Activated T-cell treated with anti-CD3 and anti-CD28 coated beads, Interleukin-2, amount 50 U/mL, for 4 hours (primary cell): ENCODE measurements around the gene GGACT. TPM values are rescaled to one million over a fixed set of nuclear protein-coding genes. Genes with fewer than 3 reads are reported as not detected.

Source experiments
- ATAC-seq, 2 donors: fragments of 200-7000 bp; cut with Tn5 transposase; one replicate each; pipeline ENCODE4 v1.10.0; 2021
- DNase-seq: peaks from one replicate; pipeline ENCODE4 v3.0.0-alpha.2; 2020
- H3K27me3 Mint-ChIP-seq: one replicate; pipeline ENCODE4 v1.8.0; 2021; ENCODE audit warnings: low read depth, mixed read lengths
- H3K36me3 Mint-ChIP-seq: one replicate; pipeline ENCODE4 v1.8.0; 2022; ENCODE audit warnings: mixed read lengths; ENCODE audit not compliant: insufficient read depth
- H3K4me1 Mint-ChIP-seq: one replicate; pipeline ENCODE4 v1.8.0; 2021; ENCODE audit warnings: low read depth, mixed read lengths
- H3K4me3 Mint-ChIP-seq: one replicate; pipeline ENCODE4 v1.8.0; 2021; ENCODE audit warnings: mild to moderate bottlenecking, moderate library complexity, mixed read lengths
- H3K9me3 Mint-ChIP-seq: one replicate; pipeline ENCODE4 v1.8.0; 2021; ENCODE audit warnings: mixed read lengths
- total RNA-seq, 3 donors: library from RNA; stranded (reverse); gene quantifications; one replicate each; pipeline ENCODE4 v1.2.1, GENCODE V29; 2021

The GGACT gene
- total RNA-seq, 3 donors from 2014 or later = 2.9 to 4.1 (median 3.9) TPM

DNA sequence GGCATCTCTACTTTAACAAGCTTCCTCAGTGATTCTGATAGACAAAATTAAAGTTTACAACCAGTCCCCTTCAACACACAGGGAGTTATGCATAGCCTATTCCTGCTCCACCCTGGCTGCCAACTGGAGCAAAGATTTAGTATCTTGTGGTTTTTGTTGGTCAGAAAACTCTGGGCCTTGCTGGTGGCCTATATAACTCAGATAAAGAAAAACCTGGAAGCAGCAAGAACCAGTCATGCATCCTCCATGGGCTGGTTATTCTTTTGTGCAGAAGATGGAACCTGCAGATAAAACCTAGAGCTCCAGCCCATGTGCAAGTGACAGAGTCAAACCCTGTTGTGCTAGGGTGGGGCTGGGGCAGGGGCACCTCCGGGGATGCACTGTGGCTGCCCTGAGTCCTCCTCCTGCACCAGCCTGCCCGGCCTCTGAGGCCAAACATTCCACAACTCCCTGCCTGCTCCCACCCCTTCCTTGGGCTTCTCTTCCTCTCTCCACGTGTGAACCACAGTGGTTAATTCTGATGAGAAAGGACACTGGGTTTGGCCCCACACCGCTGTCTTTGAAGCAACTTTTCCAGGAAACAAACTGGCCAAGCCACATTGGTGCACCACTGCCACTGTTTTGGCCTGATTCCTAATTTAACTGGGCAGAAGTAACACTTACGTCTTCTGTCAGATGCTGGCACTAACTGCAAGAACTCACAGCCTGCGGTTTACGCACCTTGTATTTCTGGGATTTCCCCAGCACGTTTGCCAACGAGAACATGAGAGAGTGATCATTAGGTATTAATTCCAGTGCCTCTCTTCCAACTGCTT is 23.3 kb upstream of the GGACT start:
- no peak for ATAC-seq
- H3K36me3 Mint-ChIP-seq = peaks cover 13% of the 10 kb centered on the region
- H3K4me1 Mint-ChIP-seq = peaks cover 30% of the 10 kb centered on the region
- H3K27me3 Mint-ChIP-seq = no peaks in the 10 kb centered on the region
- H3K4me3 Mint-ChIP-seq = no peak overlapping the region
- H3K9me3 Mint-ChIP-seq = no peaks in the 10 kb centered on the region
- DNase-seq = no peak

DNA sequence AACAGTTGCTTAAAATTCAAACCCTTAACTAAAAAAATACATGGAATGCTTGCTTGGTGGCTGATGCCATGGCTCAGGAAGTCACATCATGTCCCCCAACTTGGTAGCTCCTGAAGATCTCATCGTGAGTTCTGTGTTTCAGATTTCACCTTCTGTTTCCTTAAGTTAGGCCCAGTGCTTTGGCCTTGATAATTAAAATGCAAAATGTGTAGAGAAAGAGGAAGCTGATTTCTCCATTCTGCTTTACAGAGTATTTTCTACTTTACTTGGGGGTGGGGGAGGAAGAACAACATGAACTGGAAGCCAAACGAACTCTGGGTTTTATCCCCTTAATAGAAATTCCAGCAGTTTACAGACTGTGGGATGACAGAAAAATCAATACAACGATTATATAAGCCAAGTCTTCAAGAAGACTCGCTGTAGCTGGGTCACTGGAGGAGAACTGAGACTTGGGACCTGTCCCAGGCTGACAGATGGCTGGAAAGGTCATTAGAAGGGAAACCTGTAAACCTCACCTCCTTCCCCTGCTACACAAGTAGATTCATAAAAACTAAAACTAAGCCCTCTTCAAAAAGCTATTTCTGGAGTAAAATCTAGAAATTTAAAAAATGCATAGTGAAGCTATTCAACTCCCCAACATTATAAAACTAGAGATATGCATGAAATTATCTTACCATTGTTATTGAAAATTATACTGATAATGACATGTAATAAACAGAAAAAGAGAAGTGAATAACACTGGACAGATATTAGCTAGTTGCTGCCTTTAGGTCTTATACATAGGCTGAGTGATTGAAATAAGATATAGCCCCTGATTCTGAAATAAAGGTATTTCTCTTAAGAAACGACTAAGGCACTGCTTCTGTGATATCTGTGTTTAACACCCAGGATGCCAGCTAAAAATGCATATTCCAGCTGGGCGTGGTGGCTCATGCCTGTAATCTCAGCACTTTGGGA is 22.1 kb upstream of the GGACT start:
- H3K4me1 Mint-ChIP-seq = peaks cover 28% of the 10 kb centered on the region
- no peak for ATAC-seq
- no peaks in the 10 kb centered on the region for H3K9me3 Mint-ChIP-seq
- H3K27me3 Mint-ChIP-seq = no peaks in the 10 kb centered on the region
- H3K4me3 Mint-ChIP-seq = no peak overlapping the region
- no peak for DNase-seq
- H3K36me3 Mint-ChIP-seq = peaks cover 11% of the 10 kb centered on the region

DNA sequence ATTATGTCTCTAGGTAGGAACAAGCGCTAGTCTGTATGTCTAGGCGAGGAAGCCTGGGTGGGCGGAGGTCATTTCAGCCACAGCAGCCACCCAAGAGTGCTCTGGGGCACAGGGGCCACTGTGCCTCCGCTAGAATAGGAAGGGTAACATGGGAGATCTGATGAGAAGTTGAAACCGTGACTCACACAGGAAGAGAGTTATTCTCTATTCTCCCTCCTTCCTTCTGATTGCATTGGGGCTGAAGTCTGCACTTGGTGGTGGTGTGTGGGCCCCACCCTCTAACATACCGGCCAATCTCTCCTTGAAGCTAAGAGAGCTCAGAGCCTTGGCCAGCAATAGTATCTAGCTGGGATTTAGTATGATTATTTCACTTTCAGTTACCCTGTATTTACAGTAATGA is 20.3 kb upstream of the GGACT start:
- no peaks in the 10 kb centered on the region for H3K27me3 Mint-ChIP-seq
- H3K36me3 Mint-ChIP-seq = peaks cover 14% of the 10 kb centered on the region
- H3K4me1 Mint-ChIP-seq = peaks cover 28% of the 10 kb centered on the region
- H3K9me3 Mint-ChIP-seq = no peaks in the 10 kb centered on the region
- ATAC-seq (peak; percentile 94 to 95), DNase-seq (no peak)
- H3K4me3 Mint-ChIP-seq = no peak overlapping the region

DNA sequence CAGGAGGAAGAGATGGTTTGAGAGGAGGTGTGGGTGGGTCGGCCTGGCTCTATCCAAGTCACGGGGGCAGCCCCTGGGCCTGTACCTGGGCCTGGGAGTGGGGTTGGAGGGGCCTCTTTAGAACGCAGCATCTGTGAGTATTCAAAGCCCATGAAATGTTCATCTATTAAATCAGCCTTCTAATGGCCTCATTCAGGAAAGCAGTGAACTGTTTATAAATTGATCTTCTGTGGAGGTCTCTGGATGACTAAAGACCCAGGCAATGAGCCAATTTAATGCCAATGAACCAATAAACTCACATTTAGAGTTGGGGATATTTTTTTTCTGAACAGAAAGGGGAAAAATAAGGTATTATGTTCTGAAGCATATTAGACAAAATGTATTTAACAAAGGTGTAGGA is 19.9 kb upstream of the GGACT start:
- Mint-ChIP-seq H3K9me3 (no peaks in the 10 kb centered on the region), H3K4me1 (peaks cover 28% of the 10 kb centered on the region), H3K27me3 (no peaks in the 10 kb centered on the region), H3K4me3 (no peak overlapping the region), H3K36me3 (peaks cover 17% of the 10 kb centered on the region)
- ATAC-seq (no peak), DNase-seq (no peak)

DNA sequence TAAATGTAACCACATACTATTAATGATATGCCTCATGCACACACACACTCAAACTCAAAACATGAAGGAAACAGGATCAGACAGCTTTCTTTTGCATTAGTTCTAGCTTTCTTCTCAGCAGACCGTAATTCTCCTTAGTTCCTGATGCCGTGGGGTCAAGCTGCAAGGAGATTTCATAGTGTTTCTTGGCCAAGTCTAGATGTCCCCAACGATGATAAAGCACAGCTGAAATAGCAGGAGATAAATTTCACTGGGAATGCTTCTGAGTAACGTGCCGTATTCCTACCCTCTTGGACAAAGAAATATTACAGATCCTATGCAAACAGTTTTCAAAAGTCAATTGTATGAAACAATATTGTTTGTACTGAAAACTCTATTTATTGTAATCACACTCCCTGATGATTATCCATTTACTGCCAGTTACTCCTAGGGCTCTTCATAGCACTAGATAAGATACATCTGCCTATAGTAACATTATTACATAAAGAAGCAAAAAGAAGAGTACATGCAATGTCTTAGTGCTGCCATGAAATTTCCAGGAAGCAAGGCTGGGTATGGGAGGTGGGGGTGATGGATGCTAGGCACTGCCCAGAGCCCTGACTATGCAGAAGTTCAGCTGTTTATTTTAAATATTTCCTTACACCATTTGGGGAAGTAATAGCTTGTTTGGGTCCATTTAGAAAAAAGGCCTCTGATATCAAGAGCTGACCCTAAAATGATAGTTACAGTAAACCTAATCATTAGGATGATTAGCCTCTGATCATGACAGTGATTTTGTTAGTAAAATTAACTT is 16.5 kb upstream of the GGACT start:
- H3K36me3 Mint-ChIP-seq = peaks cover 17% of the 10 kb centered on the region
- ATAC-seq (no peak), DNase-seq (no peak)
- no peaks in the 10 kb centered on the region for H3K27me3 Mint-ChIP-seq
- no peaks in the 10 kb centered on the region for H3K9me3 Mint-ChIP-seq
- no peak overlapping the region for H3K4me3 Mint-ChIP-seq
- peaks cover 17% of the 10 kb centered on the region for H3K4me1 Mint-ChIP-seq

DNA sequence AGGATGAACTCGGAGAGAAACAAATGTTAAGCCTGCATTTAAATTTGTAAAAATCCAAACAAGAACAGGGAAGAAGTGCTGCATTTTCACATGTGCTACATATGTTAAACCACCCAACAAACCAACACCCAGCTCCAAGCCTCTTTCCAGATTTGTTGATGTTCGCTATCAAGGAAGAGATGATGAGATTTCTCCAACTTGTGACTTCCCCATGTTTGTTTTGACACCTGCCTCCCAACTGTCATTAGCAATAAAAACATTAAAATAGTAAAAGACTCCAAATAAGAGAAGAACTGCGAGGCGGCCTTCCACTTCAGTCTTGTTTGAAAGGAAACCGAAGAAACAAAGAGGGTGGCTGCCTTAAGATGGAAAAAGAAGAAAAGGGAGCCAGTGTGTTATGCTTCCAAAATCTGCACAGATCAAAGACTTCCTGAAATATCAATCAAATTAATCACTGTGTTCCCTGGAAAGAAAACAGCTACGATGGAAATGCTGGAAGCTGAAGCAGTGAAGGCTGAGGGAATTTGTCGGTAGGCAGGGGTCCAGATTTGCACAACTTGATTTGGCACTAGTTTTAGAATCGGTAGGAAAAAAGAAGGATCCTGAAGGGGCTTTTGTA is 14.0 kb upstream of the GGACT start:
- Mint-ChIP-seq H3K4me3 (no peak overlapping the region), H3K36me3 (peaks cover 11% of the 10 kb centered on the region), H3K4me1 (no peaks in the 10 kb centered on the region), H3K27me3 (no peaks in the 10 kb centered on the region), H3K9me3 (no peaks in the 10 kb centered on the region)
- DNase-seq = no peak
- ATAC-seq = no peak

DNA sequence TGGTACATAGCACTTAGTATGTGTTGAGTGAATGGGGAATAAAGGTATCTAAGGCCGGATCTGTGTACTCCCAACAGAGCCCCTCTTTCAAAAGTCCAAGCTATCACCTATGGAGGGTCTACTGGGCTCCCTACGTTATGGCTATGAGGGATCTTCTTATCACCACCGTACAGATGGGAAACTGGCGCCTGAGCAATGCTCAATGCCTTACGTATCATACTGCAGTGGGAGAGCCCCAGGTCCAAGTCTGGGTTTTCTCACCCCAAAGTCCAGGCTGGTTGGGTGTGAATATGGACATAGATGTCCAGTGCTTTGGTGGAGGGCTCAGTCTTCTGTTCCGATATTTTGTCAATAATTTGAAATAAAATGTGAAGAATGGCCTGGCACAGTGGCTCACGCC is 13.1 kb upstream of the GGACT start:
- no peaks in the 10 kb centered on the region for H3K27me3 Mint-ChIP-seq
- H3K36me3 Mint-ChIP-seq = peaks cover 11% of the 10 kb centered on the region
- DNase-seq (no peak), ATAC-seq (no peak)
- H3K9me3 Mint-ChIP-seq = no peaks in the 10 kb centered on the region
- H3K4me3 Mint-ChIP-seq = no peak overlapping the region
- H3K4me1 Mint-ChIP-seq = no peaks in the 10 kb centered on the region

DNA sequence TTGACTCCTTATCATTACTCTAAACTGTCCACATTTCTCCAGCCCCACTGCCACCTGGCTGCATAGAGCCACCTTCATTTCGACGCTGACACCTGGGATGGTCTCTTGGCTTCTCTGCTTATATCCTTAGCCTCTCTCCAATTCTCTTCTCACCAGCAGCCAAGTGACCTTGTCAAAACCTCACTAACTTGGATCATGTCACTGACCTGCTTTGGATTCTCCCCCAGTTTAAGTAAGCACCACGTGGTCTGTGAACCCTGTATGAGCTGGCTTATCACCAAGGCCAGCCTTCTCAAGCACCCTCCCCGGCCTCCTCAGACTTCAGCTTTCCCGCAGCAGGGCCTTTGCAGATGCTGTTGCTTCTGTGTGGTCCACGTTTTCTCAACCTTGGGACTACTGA is 12.3 kb upstream of the GGACT start:
- H3K4me3 Mint-ChIP-seq = no peak overlapping the region
- DNase-seq (no peak), ATAC-seq (no peak)
- peaks cover 11% of the 10 kb centered on the region for H3K36me3 Mint-ChIP-seq
- no peaks in the 10 kb centered on the region for H3K4me1 Mint-ChIP-seq
- H3K27me3 Mint-ChIP-seq = no peaks in the 10 kb centered on the region
- no peaks in the 10 kb centered on the region for H3K9me3 Mint-ChIP-seq

DNA sequence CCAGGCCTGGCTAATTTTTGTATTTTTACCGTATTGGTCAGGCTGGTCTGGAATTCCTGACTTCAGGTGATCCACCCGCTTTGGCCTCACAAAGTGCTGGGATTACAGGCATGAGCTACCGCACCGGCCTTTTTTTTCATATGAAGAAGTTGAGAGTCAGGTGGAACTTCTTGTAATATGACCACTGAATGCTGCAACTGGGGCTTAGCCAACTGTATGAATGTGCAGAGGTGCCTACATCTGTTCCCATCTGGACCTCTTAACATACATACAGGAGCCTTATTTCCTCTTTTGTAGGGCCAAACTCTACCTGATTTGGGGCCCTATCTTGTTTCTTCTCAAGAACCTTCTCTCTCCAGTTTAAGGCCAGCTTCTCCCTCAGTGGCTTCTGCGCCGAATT is 11.9 kb upstream of the GGACT start:
- DNase-seq = no peak
- Mint-ChIP-seq H3K27me3 (no peaks in the 10 kb centered on the region), H3K9me3 (no peaks in the 10 kb centered on the region), H3K36me3 (peaks cover 11% of the 10 kb centered on the region), H3K4me1 (no peaks in the 10 kb centered on the region), H3K4me3 (no peak overlapping the region)
- ATAC-seq = no peak

DNA sequence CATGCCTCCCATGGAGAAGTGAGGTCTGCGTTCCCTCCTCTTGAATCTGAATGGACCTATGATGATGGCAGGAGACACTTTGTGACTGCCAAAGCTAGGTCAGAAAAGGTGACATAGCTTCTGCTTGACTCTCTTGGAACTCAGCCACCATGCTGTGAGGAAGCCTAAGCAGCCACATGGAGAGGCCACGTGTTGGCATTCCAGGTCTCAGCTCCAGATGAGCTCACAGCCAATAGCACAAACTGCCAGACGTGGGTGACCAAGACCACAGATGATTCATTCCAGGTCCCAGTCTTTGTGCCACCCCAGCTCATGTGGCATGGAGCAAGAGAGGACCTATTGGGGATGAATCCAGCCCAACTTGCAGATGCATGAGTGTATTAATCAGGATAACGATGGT is 8.7 kb upstream of the GGACT start:
- Mint-ChIP-seq H3K4me3 (no peak overlapping the region), H3K9me3 (no peaks in the 10 kb centered on the region), H3K4me1 (no peaks in the 10 kb centered on the region), H3K27me3 (no peaks in the 10 kb centered on the region), H3K36me3 (no peaks in the 10 kb centered on the region)
- ATAC-seq (no peak), DNase-seq (no peak)

DNA sequence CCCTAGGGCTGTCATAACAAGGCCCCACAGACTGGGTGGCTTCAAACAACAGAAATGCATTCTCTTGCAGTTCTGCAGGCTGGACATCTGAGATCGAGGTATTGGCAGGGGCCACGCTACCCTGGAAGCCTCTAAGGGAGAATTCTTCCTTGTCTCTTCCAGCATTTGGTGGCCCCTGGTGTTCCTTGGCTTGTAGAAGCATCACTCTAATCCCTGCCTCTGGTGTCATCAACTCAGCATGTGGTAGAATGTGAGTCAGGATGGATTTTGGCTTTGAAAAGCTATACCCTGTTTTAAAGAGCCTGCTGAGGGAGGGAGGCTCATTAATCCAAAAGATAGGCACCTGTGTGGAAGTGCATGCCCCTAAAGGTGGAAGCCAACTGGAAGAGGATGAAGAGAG is 7.9 kb upstream of the GGACT start:
- ATAC-seq (no peak), DNase-seq (no peak)
- Mint-ChIP-seq H3K27me3 (no peaks in the 10 kb centered on the region), H3K36me3 (no peaks in the 10 kb centered on the region), H3K9me3 (no peaks in the 10 kb centered on the region), H3K4me3 (no peak overlapping the region), H3K4me1 (no peaks in the 10 kb centered on the region)

DNA sequence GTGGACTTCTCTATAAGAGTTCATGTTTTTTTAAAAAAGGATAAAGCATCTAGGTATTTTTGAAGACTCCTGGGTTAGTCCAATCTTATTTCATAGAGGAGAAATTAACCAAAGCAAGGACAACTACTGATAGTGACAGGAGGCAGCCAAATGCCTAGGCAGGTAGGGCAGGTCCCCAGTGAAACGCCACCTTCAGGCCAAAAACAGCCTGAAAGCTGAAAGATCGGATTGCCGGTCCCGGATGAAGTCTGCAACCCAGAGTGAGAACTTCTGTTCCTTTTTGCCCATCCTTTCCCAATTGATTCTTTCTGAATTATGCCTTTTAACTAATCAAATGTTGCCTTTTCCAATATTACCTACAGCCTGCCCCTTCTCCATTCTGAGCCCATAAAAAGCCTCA is 6.1 kb upstream of the GGACT start:
- DNase-seq = no peak
- no peaks in the 10 kb centered on the region for H3K36me3 Mint-ChIP-seq
- no peaks in the 10 kb centered on the region for H3K27me3 Mint-ChIP-seq
- H3K4me3 Mint-ChIP-seq = no peak overlapping the region
- no peaks in the 10 kb centered on the region for H3K9me3 Mint-ChIP-seq
- H3K4me1 Mint-ChIP-seq = no peaks in the 10 kb centered on the region
- ATAC-seq = no peak

DNA sequence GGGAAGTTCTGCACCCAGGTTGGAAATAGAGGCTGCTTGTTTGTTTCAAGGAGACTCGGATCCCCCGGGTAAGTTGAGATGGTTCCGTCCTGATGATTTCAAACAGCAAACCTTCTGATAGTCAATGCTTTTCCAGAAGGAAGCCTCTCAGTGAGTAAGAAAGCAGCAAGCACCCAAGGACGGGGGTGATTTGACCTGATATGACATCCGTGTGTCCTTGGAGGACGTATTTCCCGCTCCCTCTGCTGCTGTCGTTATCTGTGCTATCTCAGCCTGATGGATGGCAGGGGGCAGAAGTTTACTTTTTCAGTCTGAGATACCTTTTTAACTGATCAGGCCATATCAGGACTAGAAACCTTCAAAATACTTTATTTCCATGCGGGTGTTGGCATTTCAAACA is 5.7 kb upstream of the GGACT start:
- no peak for DNase-seq
- H3K36me3 Mint-ChIP-seq = no peaks in the 10 kb centered on the region
- ATAC-seq = no peak
- no peaks in the 10 kb centered on the region for H3K27me3 Mint-ChIP-seq
- peaks cover 1% of the 10 kb centered on the region for H3K4me1 Mint-ChIP-seq
- no peaks in the 10 kb centered on the region for H3K9me3 Mint-ChIP-seq
- no peak overlapping the region for H3K4me3 Mint-ChIP-seq

DNA sequence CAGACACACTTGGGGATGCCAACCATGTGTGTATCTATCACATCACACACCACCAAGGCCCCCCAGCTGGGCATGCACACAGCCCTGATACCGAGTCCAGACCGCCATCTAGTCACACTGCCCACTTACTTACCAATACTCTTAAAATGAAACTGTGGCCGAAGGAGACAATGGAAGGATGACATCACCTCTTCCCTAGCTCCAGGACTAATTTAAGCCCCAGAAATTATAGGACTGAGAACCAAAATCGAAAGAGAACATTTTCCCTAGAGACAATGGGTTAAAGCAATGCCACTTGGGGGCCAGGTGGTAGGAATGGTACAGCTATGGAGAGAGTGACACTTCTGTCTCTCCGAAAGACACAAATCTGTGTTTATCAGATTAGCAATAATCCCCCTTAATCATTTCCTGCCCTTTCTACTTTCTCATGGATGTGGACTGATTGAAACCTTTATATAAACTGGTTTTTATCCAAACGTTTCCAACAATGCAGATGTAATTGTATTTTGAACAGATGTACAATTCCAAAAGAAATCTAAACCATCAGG is 663 bp upstream of the GGACT start:
- peak overlapping the region; percentile 85 for H3K4me3 Mint-ChIP-seq
- no peaks in the 10 kb centered on the region for H3K36me3 Mint-ChIP-seq
- ATAC-seq (no peak), DNase-seq (no peak)
- H3K27me3 Mint-ChIP-seq = no peaks in the 10 kb centered on the region
- peaks cover 36% of the 10 kb centered on the region for H3K4me1 Mint-ChIP-seq
- H3K9me3 Mint-ChIP-seq = peaks cover under 1% of the 10 kb centered on the region
